GM19324 (cell line): ENCODE results near the gene PDGFC.

Experiments
- ATAC-seq: cut with Tn5 transposase; IDR thresholded peaks from one replicate; pipeline ENCODE4 v1.9.1; 2021; ENCODE audit warnings: mild to moderate bottlenecking, moderate library complexity; ENCODE audit not compliant: unreplicated experiment, low FRiP score

Gene PDGFC

GRCh38 chr4:156794863-156795262, 176.7 kb downstream of the PDGFC start:
- no peak for ATAC-seq

GRCh38 chr4:156792462-156793085, 179.0 kb downstream of the PDGFC start:
- no peak for ATAC-seq

GRCh38 chr4:156790866-156791265, 180.7 kb downstream of the PDGFC start:
- ATAC-seq = no peak

- no peak for ATAC-seq
Observed at GRCh38 chr4:156788782-156789181, 182.8 kb downstream of the PDGFC start.

GRCh38 chr4:156786713-156787112, 184.9 kb downstream of the PDGFC start:
- ATAC-seq = no peak

GRCh38 chr4:156784970-156785369, 186.6 kb downstream of the PDGFC start:
- no peak for ATAC-seq

GRCh38 chr4:156783966-156784365, 187.6 kb downstream of the PDGFC start:
- ATAC-seq = no peak

GRCh38 chr4:156782491-156782890, 189.1 kb downstream of the PDGFC start:
- ATAC-seq = no peak

- no peak for ATAC-seq
Observed at GRCh38 chr4:156781852-156782251, 189.7 kb downstream of the PDGFC start.

- no peak for ATAC-seq
Observed at GRCh38 chr4:156779774-156780173, 191.8 kb downstream of the PDGFC start.

GRCh38 chr4:156779042-156779441, 192.6 kb downstream of the PDGFC start:
- ATAC-seq = no peak

- no peak for ATAC-seq
Observed at GRCh38 chr4:156778606-156779005, 193.0 kb downstream of the PDGFC start.

- no peak for ATAC-seq
Observed at GRCh38 chr4:156778093-156778492, 193.5 kb downstream of the PDGFC start.

GRCh38 chr4:156775813-156776212, 195.8 kb downstream of the PDGFC start:
- ATAC-seq = no peak

- no peak for ATAC-seq
Observed at GRCh38 chr4:156774422-156774821, 197.2 kb downstream of the PDGFC start.

- ATAC-seq = no peak
Observed at GRCh38 chr4:156773648-156774357, 197.8 kb downstream of the PDGFC start.

- no peak for ATAC-seq
Observed at GRCh38 chr4:156771171-156771837, 200.3 kb downstream of the PDGFC start.

- ATAC-seq = no peak
Observed at GRCh38 chr4:156770140-156770539, 201.5 kb downstream of the PDGFC start.

- no peak for ATAC-seq
Observed at GRCh38 chr4:156767911-156768415, 203.6 kb downstream of the PDGFC start.

GRCh38 chr4:156766846-156767245, 204.8 kb downstream of the PDGFC start:
- ATAC-seq = no peak

- ATAC-seq = no peak
Observed at GRCh38 chr4:156765277-156765676, 206.3 kb downstream of the PDGFC start.

- no peak for ATAC-seq
Observed at GRCh38 chr4:156764846-156765245, 206.8 kb downstream of the PDGFC start.
